ENCODE results near the gene MED10. TPM values are rescaled to one million over a fixed set of nuclear protein-coding genes. Genes with fewer than 3 reads are reported as not detected.
"Not testable (repeated sequence)": the region's sequence is repeated elsewhere in the genome, so short reads cannot be mapped to it uniquely, and the experiment has no call there.

MED10 gene
- total RNA-seq, 1 donor from 2014 or later = 31.8 TPM

GRCh38 chr5:6362846-6363245 is 15.5 kb downstream of the MED10 start:
- no peaks in the 10 kb centered on the region for H3K4me1 ChIP-seq
- no peaks in the 10 kb centered on the region for H3K27me3 ChIP-seq
- peaks cover 14% of the 10 kb centered on the region for H3K36me3 ChIP-seq
- no peak for TF ChIP-seq CTCF (IDR thresholded peaks at IDR 0.05)
- no peak overlapping the region for H3K4me3 ChIP-seq
- ATAC-seq (no peak), DNase-seq (no peak)
- H3K9me3 ChIP-seq = no peaks in the 10 kb centered on the region
- intact Hi-C loops (cut with DNase I) = no loop called here
- H3K27ac ChIP-seq = no peak overlapping the region

- no peak overlapping the region for H3K4me3 ChIP-seq
- H3K4me1 ChIP-seq = no peaks in the 10 kb centered on the region
- DNase-seq = no peak
- no peak overlapping the region for H3K27ac ChIP-seq
- H3K36me3 ChIP-seq = peaks cover 7% of the 10 kb centered on the region
- H3K27me3 ChIP-seq = no peaks in the 10 kb centered on the region
- intact Hi-C loops (cut with DNase I) = no loop called here
- no peaks in the 10 kb centered on the region for H3K9me3 ChIP-seq
- no peak for TF ChIP-seq CTCF (IDR thresholded peaks at IDR 0.05)
- ATAC-seq = no peak
Measured at GRCh38 chr5:6361101-6361500, 17.2 kb downstream of the MED10 start.

- Histone ChIP-seq H3K27me3 (no peaks in the 10 kb centered on the region), H3K4me3 (no peak overlapping the region), H3K4me1 (no peaks in the 10 kb centered on the region), H3K27ac (no peak overlapping the region), H3K9me3 (no peaks in the 10 kb centered on the region), H3K36me3 (peaks cover 7% of the 10 kb centered on the region)
- DNase-seq (no peak), ATAC-seq (no peak)
- intact Hi-C loops (cut with DNase I) = no loop called here
- TF ChIP-seq CTCF (IDR thresholded peaks at IDR 0.05) = no peak
Measured at GRCh38 chr5:6360323-6361072, 17.8 kb downstream of the MED10 start.

- Histone ChIP-seq H3K36me3 (peaks cover 7% of the 10 kb centered on the region), H3K4me3 (no peak overlapping the region), H3K27ac (no peak overlapping the region), H3K4me1 (no peaks in the 10 kb centered on the region), H3K27me3 (no peaks in the 10 kb centered on the region), H3K9me3 (no peaks in the 10 kb centered on the region)
- no peak for TF ChIP-seq CTCF (IDR thresholded peaks at IDR 0.05)
- DNase-seq = no peak
- intact Hi-C loops (cut with DNase I) = no loop called here
- no peak for ATAC-seq
Measured at GRCh38 chr5:6359555-6360322, 18.6 kb downstream of the MED10 start.

DNA sequence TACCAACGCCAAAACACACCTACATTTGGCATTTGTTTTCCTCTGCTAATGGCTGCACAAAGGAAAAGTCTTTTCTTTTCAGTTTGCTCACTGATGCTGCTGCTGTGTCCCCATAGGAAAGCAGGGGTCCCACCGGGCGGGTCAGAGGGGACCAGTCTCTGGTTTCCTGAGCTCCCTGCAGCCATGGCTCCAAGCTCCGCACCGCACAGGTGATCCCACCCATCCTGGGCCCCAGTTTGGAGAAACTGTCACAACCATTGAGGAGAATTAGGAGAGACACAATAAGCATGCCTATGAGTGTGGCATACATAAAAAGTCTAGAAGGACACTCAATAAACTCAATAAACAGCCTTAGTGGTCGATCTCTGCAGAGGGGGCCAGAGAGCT is 19.9 kb downstream of the MED10 start:
- peaks cover 7% of the 10 kb centered on the region for H3K36me3 ChIP-seq
- DNase-seq = no peak
- H3K27me3 ChIP-seq = no peaks in the 10 kb centered on the region
- H3K9me3 ChIP-seq = no peaks in the 10 kb centered on the region
- intact Hi-C loops (cut with DNase I) = no loop called here
- TF ChIP-seq CTCF (IDR thresholded peaks at IDR 0.05) = no peak
- H3K27ac ChIP-seq = no peak overlapping the region
- no peak for ATAC-seq
- no peak overlapping the region for H3K4me3 ChIP-seq
- no peaks in the 10 kb centered on the region for H3K4me1 ChIP-seq

- ATAC-seq; H3K9me3 ChIP-seq; intact Hi-C loops (cut with DNase I); H3K4me3 ChIP-seq; H3K4me1 ChIP-seq; DNase-seq; H3K27me3 ChIP-seq; H3K36me3 ChIP-seq; H3K27ac ChIP-seq: not testable (repeated sequence)
Measured at GRCh38 chr5:6357817-6358433, 20.4 kb downstream of the MED10 start.

All from upper lobe of right lung (tissue), 1 donor.